Measurements from ENCODE around the gene SMIM29. TPM values are rescaled to one million over a fixed set of nuclear protein-coding genes. Genes with fewer than 3 reads are reported as not detected.

Gene SMIM29
- total and polyA plus RNA-seq, 2 donors (not counting 3 experiments of a cell fraction or from before 2014, with no cell fraction given), result 37.6 to 75.2 TPM

DNA sequence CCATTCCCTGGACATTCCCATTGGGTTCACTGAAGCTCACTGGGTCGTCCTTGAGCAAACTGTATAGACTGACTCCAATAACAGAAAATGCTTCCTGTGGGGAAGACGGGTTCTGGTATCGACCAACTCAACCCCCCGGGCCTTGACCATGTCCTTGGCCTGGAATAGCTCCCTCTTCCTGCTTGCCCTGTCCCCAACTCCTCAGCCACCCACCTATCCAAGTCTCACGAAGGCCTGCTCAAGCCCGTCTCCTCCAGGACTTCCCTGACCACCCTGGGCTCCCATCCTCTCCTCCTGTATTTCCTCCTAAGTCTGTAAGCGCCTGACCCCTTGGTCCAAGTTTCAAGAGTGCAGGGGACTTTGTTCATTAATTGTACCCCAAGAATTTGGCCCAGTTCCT, 14.9 kb downstream of the SMIM29 start:
- FAIRE-seq (no peak), DNase-seq (ENCODE audit: low read depth, low spot score) (no peak)
- Histone ChIP-seq H3K4me3 (replicated peaks in 1 of 3; ENCODE audit: insufficient read depth in 1 of 3, low read depth in 1 of 3, low read length in 3 of 3) (no peak overlapping the region), H2AFZ (ENCODE audit: low read depth, low read length) (no peak overlapping the region), H3K9me1 (replicated peaks; ENCODE audit: control insufficient read depth, extremely low read depth, insufficient read depth, low read length) (no peaks in the 10 kb centered on the region), H3K4me2 (ENCODE audit: insufficient read depth, low read length) (no peak overlapping the region), H3K36me3 (ENCODE audit: control insufficient read depth in 2 of 2, extremely low read depth in 1 of 2, insufficient read depth in 2 of 2, low read length in 2 of 2) (no peaks in the 10 kb centered on the region), H3K4me1 (ENCODE audit: control insufficient read depth, extremely low read depth, insufficient read depth, low read length) (peaks cover 18% of the 10 kb centered on the region), H3K9me3 (replicated peaks; ENCODE audit: control insufficient read depth, insufficient read depth, low read length) (no peaks in the 10 kb centered on the region), H4K20me1 (replicated peaks; ENCODE audit: control insufficient read depth, extremely low read depth, insufficient read depth, low read length) (no peaks in the 10 kb centered on the region), H3K9ac (replicated peaks; ENCODE audit: extremely low read depth, insufficient read depth, low read length) (no peak overlapping the region), H3K79me2 (ENCODE audit: control insufficient read depth, insufficient read depth, low read length) (peaks cover 21% of the 10 kb centered on the region), H3K27me3 (ENCODE audit: control insufficient read depth in 2 of 2, insufficient read depth in 2 of 2, low read length in 2 of 2) (no peaks in the 10 kb centered on the region), H3K27ac (ENCODE audit: insufficient read depth, low read depth, low read length) (no peak overlapping the region)
- ChIA-PET POLR2A (no interaction called here), CTCF (interaction anchor here (0.6 to 2.6 kb wide), 2 partner anchors 10 to 38 kb away, joined by 3 to 11 read pairs; no protein-coding TSS in a partner anchor)
- no TSS peak for BruUV-seq (replicated peaks)
- TF ChIP-seq EZH2 (IDR thresholded peaks at IDR 0.05; ENCODE audit: borderline replicate concordance, low read depth, low read length, severe bottlenecking) (no peak), JUN (IDR thresholded peaks at IDR 0.05; ENCODE audit: borderline replicate concordance, insufficient read depth, insufficient read length, low read depth) (no peak), FOS (IDR thresholded peaks at IDR 0.05; ENCODE audit: borderline replicate concordance, insufficient read depth, low read length) (no peak), POLR2A (IDR thresholded peaks at IDR 0.05; ENCODE audit: low read depth, low read length) (no peak), POLR2AphosphoS5 (IDR thresholded peaks at IDR 0.05; ENCODE audit: insufficient read depth, low read depth, low read length) (no peak)
- TF ChIP-seq, protein P1, sequence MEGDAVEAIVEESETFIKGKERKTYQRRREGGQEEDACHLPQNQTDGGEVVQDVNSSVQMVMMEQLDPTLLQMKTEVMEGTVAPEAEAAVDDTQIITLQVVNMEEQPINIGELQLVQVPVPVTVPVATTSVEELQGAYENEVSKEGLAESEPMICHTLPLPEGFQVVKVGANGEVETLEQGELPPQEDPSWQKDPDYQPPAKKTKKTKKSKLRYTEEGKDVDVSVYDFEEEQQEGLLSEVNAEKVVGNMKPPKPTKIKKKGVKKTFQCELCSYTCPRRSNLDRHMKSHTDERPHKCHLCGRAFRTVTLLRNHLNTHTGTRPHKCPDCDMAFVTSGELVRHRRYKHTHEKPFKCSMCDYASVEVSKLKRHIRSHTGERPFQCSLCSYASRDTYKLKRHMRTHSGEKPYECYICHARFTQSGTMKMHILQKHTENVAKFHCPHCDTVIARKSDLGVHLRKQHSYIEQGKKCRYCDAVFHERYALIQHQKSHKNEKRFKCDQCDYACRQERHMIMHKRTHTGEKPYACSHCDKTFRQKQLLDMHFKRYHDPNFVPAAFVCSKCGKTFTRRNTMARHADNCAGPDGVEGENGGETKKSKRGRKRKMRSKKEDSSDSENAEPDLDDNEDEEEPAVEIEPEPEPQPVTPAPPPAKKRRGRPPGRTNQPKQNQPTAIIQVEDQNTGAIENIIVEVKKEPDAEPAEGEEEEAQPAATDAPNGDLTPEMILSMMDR (IDR thresholded peaks at IDR 0.05; ENCODE audit: extremely low read depth in 1 of 2, insufficient read depth in 1 of 2, low read depth in 1 of 2, low read length in 2 of 2), result no peak
- intact Hi-C loops (cut with micrococcal nuclease), result no loop called here
- dilution Hi-C loops (cut with MboI; ENCODE audit: extremely low pct_ligation_motif_present, low sequenced_read_pairs), result no loop called here
